K562 (cell line): ENCODE results near the gene PEDS1. TPM values are rescaled to one million over a fixed set of nuclear protein-coding genes. Genes with fewer than 3 reads are reported as not detected.

Source experiments
- DACH1 ChIP-seq: fragments of 450-650 bp; IDR thresholded peaks from 2 replicates; pipeline ENCODE4 v1.6.1; 2018; ENCODE audit not compliant: partially characterized antibody
- ETV6 ChIP-seq, 3 experiments: fragments of 150-350 bp in 1 of 3; sonication (generic) in 1 of 3; formaldehyde crosslinking in 1 of 3; IDR thresholded peaks; 2 replicates each; pipeline versions ENCODE4 v1.6.1 to v1.8.0; 2014 to 2022; ENCODE audit warnings: borderline replicate concordance in 2 of 3, low read depth in 2 of 3, antibody characterized with exemption in 1 of 3, low read length in 1 of 3, mild to moderate bottlenecking in 1 of 3, missing genetic modification reagents in 1 of 3
- EZH2 ChIP-seq: IDR thresholded peaks from 2 replicates; pipeline ENCODE4 v1.6.1; 2012; ENCODE audit warnings: low read depth, mild to moderate bottlenecking, inconsistent platforms, low read length, borderline replicate concordance
- IRF1 ChIP-seq: sonication (generic); formaldehyde crosslinking; IDR thresholded peaks from 2 replicates; pipeline ENCODE4 v1.8.0; 2022; ENCODE audit warnings: missing genetic modification reagents, mild to moderate bottlenecking, borderline replicate concordance
- KLF13 ChIP-seq: fragments of 450-650 bp; IDR thresholded peaks from 2 replicates; pipeline ENCODE4 v1.6.1; 2016; ENCODE audit warnings: missing genetic modification characterization, low read depth, mild to moderate bottlenecking, missing compliant biosample characterization, moderate library complexity, borderline replicate concordance
- MEF2A ChIP-seq: IDR thresholded peaks from 2 replicates; pipeline ENCODE4 v1.6.1; 2011; ENCODE audit warnings: low read depth, mild to moderate bottlenecking, low read length, moderate library complexity; ENCODE audit not compliant: control insufficient read depth
- NFATC3 ChIP-seq: fragments of 450-650 bp; IDR thresholded peaks from 2 replicates; pipeline ENCODE4 v1.6.1; 2017; ENCODE audit warnings: mild to moderate bottlenecking
- RBM39 ChIP-seq: fragments of 200-400 bp; formaldehyde crosslinking; optimal IDR thresholded peaks from 2 replicates; pipeline ENCODE3; 2018; ENCODE audit warnings: low read depth, low read length
- RCOR1 ChIP-seq, 2 experiments: IDR thresholded peaks; 2 replicates each; pipeline ENCODE4 v1.6.1; 2012; ENCODE audit warnings: low read depth in 2 of 2, low read length in 2 of 2, borderline replicate concordance in 1 of 2, improper control_type of control experiment in 1 of 2
- SIN3A ChIP-seq, 2 experiments: fragments of 150-350 bp in 1 of 2; IDR thresholded peaks; 2 replicates each; pipeline ENCODE4 v1.6.1; 2011 to 2016; ENCODE audit warnings: borderline replicate concordance in 2 of 2, low read depth in 2 of 2, low read length in 2 of 2, mild to moderate bottlenecking in 2 of 2, moderate library complexity in 2 of 2; ENCODE audit not compliant: control insufficient read depth in 1 of 2
- SMC3 ChIP-seq: conservative IDR thresholded peaks from 2 replicates; pipeline ENCODE4 v1.6.1; 2011; ENCODE audit warnings: low read depth, low read length, improper control_type of control experiment; ENCODE audit not compliant: insufficient read depth
- TOE1 ChIP-seq, 2 experiments: fragments of 450-650 bp in 1 of 2; sonication (generic) in 1 of 2; formaldehyde crosslinking in 1 of 2; IDR thresholded peaks; 2 replicates each; pipeline versions ENCODE4 v1.7.1 to v1.8.0; 2016 to 2022; ENCODE audit warnings: borderline replicate concordance in 2 of 2, mild to moderate bottlenecking in 2 of 2, antibody characterized with exemption in 1 of 2, inconsistent platforms in 1 of 2, low read depth in 1 of 2, missing genetic modification reagents in 1 of 2, moderate library complexity in 1 of 2
- USF2 ChIP-seq: sonication (generic); formaldehyde crosslinking; IDR thresholded peaks from 2 replicates; pipeline ENCODE4 v1.5.0; 2020; ENCODE audit warnings: missing genetic modification reagents
- polyA plus RNA-seq, 8 experiments: library from polyadenylated mRNA; depleted of rRNA in 4 of 8; stranded (reverse) in 5 of 8; unstranded in 3 of 8; fragments of >200 nt; fragmentation: Nextera tagmentation in 2 of 8; fragmentation: Illumina TruSeq in 1 of 8; extraction: Ambion mirVana in 2 of 8; extraction: Trizol in 1 of 8; gene quantifications; 2 replicates each; pipeline versions ENCODE4 v1.2.1 to v1.2.3, GENCODE V29; 2011 to 2014; ENCODE audit warnings: inconsistent platforms in 1 of 8, missing spikeins in 1 of 8
- total RNA-seq, 7 experiments: library from RNA; depleted of rRNA in 6 of 7; stranded (reverse); fragments of >200 nt in 6 of 7; fragmentation: Illumina TruSeq in 2 of 7; extraction: Trizol in 2 of 7; gene quantifications; 2 replicates each; pipeline versions ENCODE4 v1.2.1 to v1.2.3, GENCODE V29; 2011 to 2021; ENCODE audit warnings: low replicate concordance in 1 of 7
- TF ChIP-seq, protein P1 (sequence below): sonication (generic); formaldehyde crosslinking; IDR thresholded peaks from 2 replicates; pipeline ENCODE4 v1.8.0; 2023; ENCODE audit warnings: missing genetic modification reagents, mild to moderate bottlenecking, borderline replicate concordance
- TF ChIP-seq, protein P2 (sequence below): fragments of 250-450 bp; sonication (Bioruptor Pico); IDR thresholded peaks from 2 replicates; pipeline ENCODE4 v1.4.0; 2020; ENCODE audit warnings: mild to moderate bottlenecking, moderate library complexity

PEDS1 gene
- total and polyA plus RNA-seq, 9 of the 15 experiments (the other 6 are each of a cell fraction or from before 2014, with no cell fraction given): 2.9 to 38.5 (median 24.2) TPM

DNA sequence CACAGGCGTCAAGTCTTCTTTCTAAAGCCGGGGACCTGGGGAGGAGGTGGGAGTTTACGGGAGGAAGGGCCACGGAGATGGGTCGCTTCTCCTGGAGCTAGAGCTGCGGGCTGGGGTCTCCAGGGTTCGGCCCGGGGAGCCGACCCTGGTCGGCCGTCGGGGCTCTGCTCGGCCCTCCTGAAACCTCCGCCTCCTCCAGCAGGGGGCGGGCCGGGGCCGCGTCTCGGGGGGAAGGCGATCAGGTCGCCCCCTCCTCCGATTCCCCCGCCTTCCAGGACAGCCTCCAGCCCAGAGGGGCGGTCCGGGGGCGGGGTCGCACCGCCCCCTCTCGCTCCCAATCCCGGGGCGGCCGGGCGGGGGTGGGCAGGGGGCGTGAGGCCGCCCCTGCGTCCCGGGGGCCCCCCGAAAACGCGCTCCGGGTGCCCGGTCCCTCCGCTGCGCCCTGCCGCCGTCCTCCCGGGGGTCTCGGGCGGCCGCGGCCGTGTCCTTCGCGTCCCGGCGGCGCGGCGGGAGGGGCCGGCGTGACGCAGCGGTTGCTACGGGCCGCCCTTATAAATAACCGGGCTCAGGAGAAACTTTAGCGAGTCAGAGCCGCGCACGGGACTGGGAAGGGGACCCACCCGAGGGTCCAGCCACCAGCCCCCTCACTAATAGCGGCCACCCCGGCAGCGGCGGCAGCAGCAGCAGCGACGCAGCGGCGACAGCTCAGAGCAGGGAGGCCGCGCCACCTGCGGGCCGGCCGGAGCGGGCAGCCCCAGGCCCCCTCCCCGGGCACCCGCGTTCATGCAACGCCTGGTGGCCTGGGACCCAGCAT is 36.9 kb upstream of the PEDS1 start, which contains the start of gene CEBPB (continued):
- TF ChIP-seq, protein P1, sequence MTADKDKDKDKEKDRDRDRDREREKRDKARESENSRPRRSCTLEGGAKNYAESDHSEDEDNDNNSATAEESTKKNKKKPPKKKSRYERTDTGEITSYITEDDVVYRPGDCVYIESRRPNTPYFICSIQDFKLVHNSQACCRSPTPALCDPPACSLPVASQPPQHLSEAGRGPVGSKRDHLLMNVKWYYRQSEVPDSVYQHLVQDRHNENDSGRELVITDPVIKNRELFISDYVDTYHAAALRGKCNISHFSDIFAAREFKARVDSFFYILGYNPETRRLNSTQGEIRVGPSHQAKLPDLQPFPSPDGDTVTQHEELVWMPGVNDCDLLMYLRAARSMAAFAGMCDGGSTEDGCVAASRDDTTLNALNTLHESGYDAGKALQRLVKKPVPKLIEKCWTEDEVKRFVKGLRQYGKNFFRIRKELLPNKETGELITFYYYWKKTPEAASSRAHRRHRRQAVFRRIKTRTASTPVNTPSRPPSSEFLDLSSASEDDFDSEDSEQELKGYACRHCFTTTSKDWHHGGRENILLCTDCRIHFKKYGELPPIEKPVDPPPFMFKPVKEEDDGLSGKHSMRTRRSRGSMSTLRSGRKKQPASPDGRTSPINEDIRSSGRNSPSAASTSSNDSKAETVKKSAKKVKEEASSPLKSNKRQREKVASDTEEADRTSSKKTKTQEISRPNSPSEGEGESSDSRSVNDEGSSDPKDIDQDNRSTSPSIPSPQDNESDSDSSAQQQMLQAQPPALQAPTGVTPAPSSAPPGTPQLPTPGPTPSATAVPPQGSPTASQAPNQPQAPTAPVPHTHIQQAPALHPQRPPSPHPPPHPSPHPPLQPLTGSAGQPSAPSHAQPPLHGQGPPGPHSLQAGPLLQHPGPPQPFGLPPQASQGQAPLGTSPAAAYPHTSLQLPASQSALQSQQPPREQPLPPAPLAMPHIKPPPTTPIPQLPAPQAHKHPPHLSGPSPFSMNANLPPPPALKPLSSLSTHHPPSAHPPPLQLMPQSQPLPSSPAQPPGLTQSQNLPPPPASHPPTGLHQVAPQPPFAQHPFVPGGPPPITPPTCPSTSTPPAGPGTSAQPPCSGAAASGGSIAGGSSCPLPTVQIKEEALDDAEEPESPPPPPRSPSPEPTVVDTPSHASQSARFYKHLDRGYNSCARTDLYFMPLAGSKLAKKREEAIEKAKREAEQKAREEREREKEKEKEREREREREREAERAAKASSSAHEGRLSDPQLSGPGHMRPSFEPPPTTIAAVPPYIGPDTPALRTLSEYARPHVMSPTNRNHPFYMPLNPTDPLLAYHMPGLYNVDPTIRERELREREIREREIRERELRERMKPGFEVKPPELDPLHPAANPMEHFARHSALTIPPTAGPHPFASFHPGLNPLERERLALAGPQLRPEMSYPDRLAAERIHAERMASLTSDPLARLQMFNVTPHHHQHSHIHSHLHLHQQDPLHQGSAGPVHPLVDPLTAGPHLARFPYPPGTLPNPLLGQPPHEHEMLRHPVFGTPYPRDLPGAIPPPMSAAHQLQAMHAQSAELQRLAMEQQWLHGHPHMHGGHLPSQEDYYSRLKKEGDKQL (CRISPR knock-in tag): no peak
- TF ChIP-seq RBM39: no peak
- no peak for TF ChIP-seq NFATC3
- TF ChIP-seq, protein P2, sequence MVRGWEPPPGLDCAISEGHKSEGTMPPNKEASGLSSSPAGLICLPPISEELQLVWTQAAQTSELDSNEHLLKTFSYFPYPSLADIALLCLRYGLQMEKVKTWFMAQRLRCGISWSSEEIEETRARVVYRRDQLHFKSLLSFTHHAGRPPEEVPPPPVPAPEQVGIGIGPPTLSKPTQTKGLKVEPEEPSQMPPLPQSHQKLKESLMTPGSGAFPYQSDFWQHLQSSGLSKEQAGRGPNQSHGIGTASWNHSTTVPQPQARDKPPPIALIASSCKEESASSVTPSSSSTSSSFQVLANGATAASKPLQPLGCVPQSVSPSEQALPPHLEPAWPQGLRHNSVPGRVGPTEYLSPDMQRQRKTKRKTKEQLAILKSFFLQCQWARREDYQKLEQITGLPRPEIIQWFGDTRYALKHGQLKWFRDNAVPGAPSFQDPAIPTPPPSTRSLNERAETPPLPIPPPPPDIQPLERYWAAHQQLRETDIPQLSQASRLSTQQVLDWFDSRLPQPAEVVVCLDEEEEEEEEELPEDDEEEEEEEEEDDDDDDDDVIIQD (CRISPR knock-in tag): no peak
- peak; percentile 62; the same call in 1 of the 2 replicates for TF ChIP-seq SMC3
- no peak for TF ChIP-seq EZH2
- no peak for TF ChIP-seq IRF1 (CRISPR knock-in tag)
- no peak for TF ChIP-seq MEF2A
- no peak for TF ChIP-seq ETV6 (IDR thresholded peaks at IDR 0.05; ENCODE audit: borderline replicate concordance in 1 of 2, low read depth in 2 of 2, low read length in 1 of 2)
- peak; percentile 41; the same call in 1 of the 2 replicates for TF ChIP-seq ETV6 (CRISPR knock-in tag; IDR thresholded peaks at IDR 0.05; ENCODE audit: borderline replicate concordance)
- peak; percentile 76 to 89; a peak in 3 of 4 replicates for TF ChIP-seq SIN3A (IDR thresholded peaks at IDR 0.05; ENCODE audit: borderline replicate concordance in 2 of 2, control insufficient read depth in 1 of 2, low read depth in 2 of 2, low read length in 2 of 2)
- TF ChIP-seq DACH1: no peak
- peak in 1 of 2 experiments; percentile 32; a peak in 2 of 4 replicates for TF ChIP-seq RCOR1 (IDR thresholded peaks at IDR 0.05; ENCODE audit: borderline replicate concordance in 1 of 2, low read depth in 2 of 2, low read length in 2 of 2)
- TF ChIP-seq USF2 (CRISPR knock-in tag): no peak
- TF ChIP-seq KLF13 (tag): no peak
- TF ChIP-seq TOE1 (IDR thresholded peaks at IDR 0.05; ENCODE audit: borderline replicate concordance): peak; percentile 17; the same call in 1 of the 2 replicates
- TF ChIP-seq TOE1 (CRISPR knock-in tag; IDR thresholded peaks at IDR 0.05; ENCODE audit: borderline replicate concordance, low read depth): 0 out of 2 replicates have a peak, but pooled peaks have one; percentile 35
